HK-2 (cell line): ENCODE results near the gene LRMDA.

ENCODE experiments used
- DNase-seq: peaks from one replicate; pipeline ENCODE4 v3.0.0-alpha.2; 2018; ENCODE audit not compliant: unreplicated experiment

Gene LRMDA

DNA sequence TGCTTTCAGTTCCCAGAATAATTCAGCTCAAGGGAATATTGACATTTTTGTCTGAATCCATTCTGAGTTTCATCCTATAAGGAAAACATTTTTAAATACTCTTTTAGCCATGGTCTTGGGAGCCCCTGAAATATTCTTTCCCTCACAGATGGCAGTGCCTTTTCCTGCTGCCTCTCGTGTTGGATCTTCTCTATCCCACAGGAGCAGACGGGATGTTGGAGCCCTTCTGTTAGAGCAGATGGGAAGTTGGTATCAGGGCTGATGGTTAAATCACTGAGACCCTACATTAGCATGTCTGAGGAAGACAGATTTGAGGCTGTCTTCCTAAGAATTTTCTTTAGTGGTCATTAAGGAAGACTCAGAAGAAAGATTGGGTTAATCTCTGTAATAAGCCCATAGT is 737.8 kb downstream of the LRMDA start:
- DNase-seq: no peak

DNA sequence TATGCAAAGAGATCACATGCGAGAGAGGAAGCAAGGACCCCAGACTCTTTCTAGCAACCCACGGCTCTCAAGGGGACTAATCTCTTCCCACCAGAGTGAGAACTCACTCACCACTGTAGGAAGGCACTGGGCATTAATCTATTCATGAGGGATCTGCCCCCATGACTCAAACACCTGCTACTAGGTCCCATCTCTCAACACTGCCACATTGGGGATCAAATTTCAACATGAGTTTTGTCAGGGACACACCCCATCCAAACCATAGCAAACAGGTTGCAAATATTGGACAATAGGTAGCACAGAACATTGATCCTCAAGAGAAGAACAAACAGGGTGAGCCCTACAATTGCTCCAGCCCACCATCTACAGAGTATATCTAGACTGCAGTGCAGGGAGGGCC is 740.6 kb downstream of the LRMDA start:
- DNase-seq: no peak

DNA sequence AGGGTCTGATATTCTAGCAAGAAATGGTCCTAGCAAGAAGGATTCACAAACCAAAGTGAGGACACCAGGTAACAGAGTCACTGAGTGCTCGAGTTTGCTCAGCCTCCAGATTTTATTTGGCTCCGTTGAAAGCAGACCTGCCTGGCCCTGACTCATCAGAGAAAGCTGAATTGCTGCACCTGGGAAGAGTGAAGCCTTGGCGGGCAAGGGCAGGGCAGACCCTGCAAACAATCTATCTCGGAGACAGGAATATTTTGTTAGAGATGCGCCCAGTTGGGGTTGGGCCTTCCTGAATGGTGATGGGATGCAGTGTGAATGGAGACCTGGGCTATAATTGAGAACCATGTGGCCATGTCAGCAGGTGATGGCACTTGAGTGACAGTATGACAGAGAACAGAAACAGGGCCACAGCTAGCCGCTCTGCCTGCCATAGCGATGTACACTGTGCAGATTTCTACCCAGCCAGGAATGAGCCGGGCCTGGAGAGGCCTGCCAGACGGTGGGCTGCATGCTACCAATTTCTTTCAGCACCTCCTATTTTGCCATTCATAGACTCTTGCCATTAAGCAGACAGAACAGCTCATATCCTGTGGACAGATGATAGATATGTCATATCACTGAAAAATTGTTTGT is 744.2 kb downstream of the LRMDA start:
- DNase-seq: no peak

DNA sequence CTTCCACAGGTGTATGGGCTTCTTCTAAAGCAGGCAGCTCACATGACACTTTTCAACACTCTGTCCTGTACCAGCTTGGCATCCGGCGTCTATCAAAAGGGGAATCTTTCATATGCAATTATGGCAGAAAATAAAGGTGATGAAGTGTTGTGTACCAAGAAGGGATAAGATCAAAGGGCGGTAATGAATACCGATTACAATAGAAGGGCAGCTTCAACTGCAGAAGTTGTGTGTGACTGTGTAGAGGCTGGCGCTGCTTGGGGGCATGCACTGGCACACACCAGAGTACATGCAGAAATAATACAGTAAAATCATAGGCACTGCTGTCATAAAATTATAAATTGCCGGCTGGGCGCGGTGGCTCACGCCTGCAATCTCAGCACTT is 744.7 kb downstream of the LRMDA start:
- no peak for DNase-seq

- DNase-seq: no peak
Observed at GRCh38 chr10:76177936-76178335, 746.5 kb downstream of the LRMDA start.

DNA sequence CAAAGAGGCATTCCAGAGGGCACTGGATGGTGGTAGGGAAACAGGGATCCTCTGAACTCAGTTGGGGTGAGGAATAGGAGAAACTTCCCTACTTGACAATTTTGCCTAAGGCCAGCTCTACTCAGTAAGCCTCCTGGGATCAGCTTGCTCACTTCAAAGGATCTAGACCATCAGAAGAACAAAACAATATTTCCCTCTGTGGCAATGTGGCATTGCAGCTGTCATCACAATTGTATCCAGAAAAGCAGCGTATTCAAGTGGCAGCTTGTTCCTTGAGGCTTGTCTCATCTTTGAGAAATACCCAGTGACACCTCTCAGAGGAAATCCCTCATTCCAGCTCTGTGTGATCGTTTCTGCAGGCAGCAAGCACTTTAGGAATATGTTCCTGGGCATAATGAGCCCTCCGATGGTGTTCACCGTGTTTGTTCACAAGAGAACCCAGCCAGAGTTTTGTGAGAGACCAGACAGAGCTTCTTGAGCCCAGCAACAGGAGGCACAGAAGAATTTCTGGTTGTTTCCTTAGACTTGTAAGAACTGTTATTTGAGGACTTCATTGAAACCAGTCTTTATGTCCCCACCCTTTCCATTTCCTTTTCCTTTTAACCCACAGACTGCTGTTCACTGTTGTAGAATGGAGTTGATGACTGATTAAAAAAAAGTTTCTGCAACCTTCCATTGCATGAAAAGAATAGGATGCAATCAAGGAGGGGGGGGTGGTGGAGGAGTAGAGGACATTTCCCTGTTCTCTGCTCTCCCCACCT is 747.3 kb downstream of the LRMDA start:
- no peak for DNase-seq

- no peak for DNase-seq
Observed at GRCh38 chr10:76179806-76180205, 748.4 kb downstream of the LRMDA start.

DNA sequence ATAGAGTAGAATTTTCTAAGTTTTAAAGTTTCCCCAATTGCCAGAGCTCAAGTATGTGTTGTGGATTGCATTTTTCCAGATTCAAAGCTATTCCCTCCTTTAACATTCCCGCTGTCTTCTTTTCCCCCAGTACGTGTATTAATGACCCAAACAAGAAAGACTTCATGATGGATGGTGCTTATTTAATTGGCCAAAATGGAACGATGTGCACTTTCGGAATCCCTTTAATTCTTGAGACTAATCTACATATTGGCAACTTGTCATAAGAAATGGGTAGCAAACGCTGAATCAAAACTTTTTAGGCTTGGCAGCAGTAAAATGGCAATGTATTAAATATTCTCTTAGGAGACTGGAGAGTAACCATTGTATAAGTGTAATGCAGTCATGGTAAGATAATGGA is 753.2 kb downstream of the LRMDA start:
- DNase-seq: no peak

DNA sequence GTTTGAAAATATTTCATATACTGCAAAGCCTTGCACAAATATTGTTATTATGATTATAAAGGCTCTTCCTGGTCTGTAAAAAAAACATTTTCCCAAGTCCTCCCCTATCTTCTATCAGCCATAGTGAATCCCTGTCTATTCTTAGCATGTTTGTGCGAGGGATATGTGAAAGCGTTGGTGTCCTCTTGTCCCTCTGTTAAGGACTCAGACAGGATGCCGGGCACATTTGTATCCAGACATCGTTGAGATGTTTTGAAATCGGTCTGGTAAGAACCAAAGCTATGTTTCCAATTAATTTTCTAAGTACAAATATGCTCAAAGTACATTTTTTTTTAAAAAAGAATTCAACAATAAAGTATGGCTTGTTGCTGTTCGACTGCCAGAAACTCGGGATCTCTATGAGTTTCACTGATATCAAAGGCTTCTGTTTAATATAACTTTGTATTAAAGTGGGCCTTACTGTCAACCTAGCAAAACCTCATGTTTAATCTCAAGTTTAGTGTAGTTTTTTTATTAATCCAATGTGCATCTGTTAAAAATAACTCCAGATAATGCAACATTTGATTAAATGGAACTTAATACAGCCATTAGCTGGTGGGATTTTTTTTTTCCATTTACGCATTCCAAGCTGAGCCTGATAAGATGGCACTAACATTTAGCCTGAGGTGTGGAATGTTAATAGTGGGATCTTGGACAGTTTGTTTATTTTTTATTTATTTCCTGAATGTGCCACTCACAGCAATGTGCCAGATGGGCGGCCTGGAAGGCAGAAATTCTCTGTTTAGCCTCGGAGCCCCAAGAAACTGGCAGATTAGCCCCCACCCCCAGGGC is 754.3 kb downstream of the LRMDA start:
- no peak for DNase-seq

DNA sequence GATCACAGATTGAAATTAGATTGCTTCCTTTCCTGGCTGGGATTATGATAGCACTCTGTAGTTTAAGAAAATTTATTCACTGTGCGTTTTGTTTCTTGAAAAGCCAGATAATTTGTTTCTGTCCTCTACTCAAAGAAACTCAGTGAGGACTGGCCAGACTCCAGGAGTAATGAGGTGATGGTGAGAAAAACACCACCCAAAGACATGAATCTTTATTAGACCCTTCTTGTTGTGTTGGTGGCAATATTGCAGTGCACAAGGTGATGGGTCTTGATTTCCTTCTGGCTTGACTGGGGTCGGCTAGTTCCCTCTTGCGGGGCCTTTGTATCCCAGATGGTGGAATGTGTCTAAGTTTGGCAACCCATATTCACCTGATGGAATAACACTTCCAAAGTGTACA is 756.8 kb downstream of the LRMDA start:
- DNase-seq: no peak

DNA sequence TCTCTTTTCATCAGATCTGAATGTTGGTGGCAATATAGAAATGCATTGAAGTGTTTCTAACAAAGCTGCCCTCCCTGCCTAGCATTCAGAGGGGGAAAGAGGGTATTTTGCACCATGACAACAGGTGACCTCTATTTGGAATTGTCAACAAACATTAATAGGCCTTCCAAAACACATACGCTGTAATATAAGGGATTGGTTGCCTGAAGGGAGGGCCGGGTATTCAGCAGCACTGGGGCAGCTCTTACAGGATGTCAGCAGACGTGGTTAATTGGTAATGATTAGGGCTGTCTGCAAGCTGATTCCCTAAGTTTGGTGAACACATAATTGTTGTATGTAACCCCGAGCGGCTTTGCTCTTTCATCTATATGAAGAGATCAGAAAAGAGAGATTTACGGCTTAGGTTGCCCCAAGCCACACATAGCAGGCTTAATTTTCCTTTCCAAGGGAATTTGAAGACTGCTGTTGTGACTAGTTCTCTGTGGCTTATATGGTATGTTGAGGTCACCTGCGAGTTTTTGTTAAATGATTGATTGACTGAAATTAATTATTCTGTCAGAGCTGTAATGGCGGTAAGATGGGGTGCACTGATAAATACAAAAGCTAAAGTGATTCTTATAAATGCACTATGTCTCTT is 759.3 kb downstream of the LRMDA start:
- no peak for DNase-seq

- DNase-seq: no peak
Observed at GRCh38 chr10:76191336-76191735, 759.9 kb downstream of the LRMDA start.

DNA sequence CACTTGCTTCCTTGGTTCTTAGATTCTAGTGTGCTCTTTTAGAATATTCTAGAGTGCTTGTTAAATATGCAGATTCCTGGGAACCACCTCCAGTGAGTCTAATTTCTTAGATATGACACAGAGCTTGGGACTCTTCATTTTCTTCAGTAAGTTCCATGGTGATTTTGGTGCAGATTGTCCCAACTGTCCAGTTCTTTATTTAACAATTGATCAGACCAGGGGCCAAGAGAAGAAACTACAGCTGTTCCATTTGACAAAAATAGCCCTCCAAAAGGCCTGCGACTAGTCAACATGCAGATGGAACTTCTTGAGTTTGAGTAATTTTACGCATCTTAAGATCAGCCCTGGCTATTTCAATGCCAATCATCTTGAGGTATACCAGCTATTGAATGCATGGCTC is 760.7 kb downstream of the LRMDA start:
- no peak for DNase-seq

GRCh38 chr10:76192694-76193320 is 761.4 kb downstream of the LRMDA start:
- DNase-seq: no peak

DNA sequence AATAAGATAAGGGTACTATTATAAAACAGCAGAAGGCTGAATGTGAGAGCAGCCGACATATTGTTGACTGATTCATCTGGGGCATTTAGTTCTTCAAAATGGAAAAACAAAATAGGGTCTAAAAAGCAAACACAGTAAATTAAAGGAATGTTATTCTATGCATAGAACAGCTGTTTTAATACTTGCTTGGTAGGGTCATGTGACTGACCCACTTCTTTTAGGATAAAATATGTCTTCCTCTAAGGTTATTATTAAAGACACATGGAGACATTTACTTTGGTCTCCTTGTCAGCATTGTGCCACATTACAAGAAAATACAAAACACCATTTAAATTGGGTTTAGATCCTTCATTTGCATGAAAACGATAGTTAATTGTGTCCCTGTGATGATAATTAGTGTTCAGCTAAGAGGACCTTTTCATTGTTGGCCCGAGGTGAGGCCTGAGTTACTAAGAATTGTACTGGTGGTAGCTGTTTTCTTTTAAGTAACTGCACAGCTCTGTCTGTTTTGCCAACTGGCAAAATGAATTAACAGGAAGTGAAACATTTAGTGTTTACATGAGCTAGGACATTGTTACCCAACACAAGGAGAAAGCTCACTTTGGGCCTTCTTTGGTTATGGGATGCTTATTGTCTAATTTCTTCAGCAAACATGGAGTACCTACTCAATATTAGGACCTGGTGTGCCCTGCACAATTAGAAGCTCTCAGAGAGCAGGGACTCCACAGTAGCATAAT is 764.4 kb downstream of the LRMDA start:
- no peak for DNase-seq

GRCh38 chr10:76197293-76197692 is 765.9 kb downstream of the LRMDA start:
- DNase-seq: no peak

- no peak for DNase-seq
Observed at GRCh38 chr10:76198287-76199035, 767.0 kb downstream of the LRMDA start.

DNA sequence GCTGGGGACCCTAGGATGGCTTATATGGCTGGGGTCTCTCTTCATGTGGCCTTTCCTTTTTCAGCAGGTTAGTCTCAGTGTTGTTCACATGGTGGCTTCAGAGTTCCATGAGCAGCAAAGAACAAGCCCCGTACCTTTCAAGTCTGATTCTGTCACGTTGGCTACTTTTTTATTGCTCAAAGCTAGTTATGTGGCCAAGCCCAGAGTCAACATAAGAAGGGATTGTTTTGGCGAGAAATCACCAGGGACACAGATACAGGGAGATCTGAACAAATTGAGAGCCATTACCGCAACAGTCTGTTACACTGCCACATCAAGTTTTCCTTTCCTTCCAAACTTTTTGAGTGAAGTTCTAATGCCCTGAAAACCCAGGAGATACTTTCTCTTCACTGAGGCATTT is 770.5 kb downstream of the LRMDA start:
- DNase-seq: no peak

- no peak for DNase-seq
Observed at GRCh38 chr10:76202777-76203176, 771.4 kb downstream of the LRMDA start.

DNA sequence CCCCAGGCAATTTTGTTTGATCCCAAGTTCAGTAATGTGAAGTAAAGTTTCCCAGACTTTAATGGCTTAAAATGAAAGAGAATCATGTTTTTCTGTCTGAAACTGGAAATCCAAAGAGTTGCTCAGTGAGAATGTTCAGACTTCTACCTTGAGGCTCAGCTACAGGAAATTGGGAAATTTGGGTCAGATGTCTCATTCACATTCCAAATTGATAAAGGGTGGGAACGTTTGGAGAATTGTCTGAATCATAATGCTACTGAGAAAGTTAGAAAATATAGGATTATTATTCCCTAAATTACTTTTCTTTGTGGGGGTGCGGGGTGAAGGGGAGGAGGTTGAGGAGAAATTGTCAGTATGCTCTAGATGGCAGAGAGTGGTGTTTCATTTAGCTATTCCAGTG is 773.9 kb downstream of the LRMDA start:
- no peak for DNase-seq
